GM19023 (cell line): ENCODE measurements around the gene CACNB4.

ENCODE experiments used
- ATAC-seq: cut with Tn5 transposase; IDR thresholded peaks from one replicate; pipeline ENCODE4 v1.9.1; 2021; ENCODE audit warnings: mild to moderate bottlenecking, moderate library complexity; ENCODE audit not compliant: unreplicated experiment

CACNB4 gene

GRCh38 chr2:151872463-151872862 is 226.4 kb downstream of the CACNB4 start:
- ATAC-seq: no peak

- ATAC-seq: no peak
Measured at GRCh38 chr2:151869291-151869690, 229.6 kb downstream of the CACNB4 start.

GRCh38 chr2:151862700-151863099 is 236.1 kb downstream of the CACNB4 start:
- peak; percentile 99 for ATAC-seq

DNA sequence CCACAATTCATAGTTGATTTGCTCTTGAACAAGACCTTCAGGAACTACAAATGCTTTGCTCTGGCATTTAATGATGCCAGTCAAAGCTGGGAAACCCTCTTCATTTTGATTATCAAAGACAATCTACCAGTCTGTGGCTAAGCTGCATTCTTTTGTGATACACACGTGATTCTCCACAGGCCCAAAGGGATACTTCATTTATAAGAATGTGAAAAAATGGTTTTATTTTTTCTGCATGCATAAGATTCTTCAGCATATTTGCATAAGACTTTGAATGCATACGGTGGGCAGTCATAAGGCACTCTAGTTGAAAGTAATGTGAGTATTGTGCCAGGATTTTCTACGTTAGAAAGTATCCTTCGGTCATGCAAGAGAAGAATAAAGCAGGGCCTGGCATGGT is 237.7 kb downstream of the CACNB4 start:
- no peak for ATAC-seq

DNA sequence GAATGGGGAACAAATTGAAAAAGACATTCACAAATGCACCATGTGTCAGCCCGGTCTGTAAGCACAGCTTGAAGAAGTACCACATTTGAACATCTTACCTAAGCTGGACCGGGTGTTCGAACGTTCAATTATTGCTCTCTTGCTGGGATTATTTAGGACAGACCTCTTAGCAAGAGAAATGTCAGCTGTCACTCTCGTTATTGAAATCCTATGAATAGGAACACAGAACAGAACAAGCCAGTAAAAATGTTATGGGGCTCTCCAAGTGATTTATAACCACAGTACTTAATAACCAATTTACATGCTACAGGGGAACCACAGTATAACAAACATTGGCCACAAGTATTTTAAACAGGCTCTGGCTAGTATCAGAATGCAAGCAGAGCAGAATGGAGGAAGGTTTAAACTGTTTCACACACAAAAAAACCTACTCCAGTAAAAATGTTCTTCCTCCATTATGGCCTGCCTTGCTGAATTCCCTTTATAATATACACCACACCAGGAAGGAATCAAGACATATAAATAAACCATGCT is 238.2 kb downstream of the CACNB4 start:
- no peak for ATAC-seq

DNA sequence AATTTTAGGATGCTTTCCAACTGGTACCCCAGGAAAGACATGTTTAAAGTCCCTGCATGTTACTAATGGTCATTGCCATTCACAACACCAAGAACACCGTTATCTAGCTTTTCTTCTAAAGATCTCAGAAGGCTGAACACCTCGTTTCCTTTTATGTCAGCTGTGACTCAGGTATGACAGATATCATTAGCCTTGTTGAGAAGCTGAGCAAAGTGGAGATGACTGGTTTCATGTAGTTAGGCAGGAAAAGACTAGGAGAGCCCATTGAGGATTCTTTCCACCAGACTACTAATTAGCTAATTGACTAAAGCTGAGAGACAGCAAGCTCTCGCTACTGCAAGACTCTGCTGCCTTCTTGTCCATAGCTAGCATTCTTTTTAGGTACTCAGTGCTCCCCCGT is 238.6 kb downstream of the CACNB4 start:
- ATAC-seq: no peak

DNA sequence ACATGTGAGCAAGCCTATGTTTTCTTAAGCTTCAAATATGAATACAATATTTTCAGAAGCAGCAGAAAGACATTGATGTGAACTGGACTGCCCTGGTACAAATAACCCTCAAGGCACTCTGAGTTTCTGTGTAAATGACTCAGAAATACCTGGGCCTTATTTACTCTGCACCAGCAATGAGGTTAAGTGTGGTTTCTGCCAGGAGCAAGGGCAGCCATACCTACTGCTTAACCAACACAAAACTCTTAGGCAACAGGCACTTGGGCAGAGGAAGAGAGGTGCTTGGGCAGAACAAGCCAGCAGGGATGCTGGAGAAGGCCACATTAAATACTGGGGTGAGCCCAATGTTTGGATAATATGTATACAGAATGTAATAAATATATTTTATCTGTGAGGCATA is 241.2 kb downstream of the CACNB4 start:
- no peak for ATAC-seq

DNA sequence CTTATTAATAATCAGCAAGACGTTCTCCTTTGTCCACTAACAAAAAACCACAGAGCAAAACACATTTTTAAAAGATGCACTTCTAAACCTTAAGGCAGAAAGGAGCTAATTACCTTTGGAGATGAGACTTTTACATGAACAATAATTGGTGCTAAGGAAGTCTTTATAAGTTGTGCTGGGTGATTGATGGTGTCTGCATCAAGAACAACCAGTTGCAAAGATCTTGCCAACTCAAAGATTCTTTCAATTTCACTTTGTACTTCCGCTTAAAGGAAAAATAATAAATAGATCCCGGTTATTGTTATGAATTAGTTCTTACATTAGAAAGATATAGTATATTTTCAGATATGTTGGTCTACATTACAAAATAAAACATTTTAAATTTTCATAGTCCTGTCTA is 243.7 kb downstream of the CACNB4 start:
- ATAC-seq: no peak

- no peak for ATAC-seq
Measured at GRCh38 chr2:151853070-151853758, 245.6 kb downstream of the CACNB4 start.

DNA sequence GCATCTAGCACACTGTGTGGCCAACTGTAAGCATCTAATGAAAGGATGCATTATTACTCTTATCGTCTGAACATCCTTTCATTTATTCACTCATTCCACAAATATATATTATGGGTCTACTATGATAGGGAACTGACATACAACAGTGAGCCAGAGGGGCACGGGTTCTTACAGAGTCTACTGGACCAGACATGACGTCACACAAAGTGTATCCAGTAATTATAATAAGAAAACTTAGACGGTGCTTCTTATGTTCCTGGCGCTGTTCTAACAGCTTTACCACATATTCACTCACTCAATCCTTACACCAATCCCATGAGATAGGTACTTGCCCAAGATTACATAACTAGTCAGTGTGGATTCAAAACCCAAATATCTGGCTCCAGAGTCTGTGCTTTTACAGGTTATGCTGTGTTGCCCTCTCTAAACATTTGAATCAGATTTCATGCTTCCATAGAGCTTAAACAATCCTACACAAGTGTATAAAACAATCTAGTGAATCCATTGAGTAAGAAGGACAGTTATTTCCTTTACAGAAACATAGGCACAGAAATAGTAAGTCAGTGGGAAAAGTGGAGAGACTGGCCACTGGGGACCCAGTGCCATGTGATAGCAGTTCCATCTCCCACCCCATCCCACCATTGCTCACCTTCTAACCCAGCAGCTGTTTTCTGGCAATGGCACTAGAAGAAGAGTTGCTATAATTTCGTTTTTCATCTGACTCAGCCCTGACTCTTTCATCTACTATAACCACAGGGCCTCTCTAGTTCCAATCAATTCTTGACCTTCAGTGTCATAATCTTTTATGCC is 246.4 kb downstream of the CACNB4 start:
- no peak for ATAC-seq

GRCh38 chr2:151851761-151852160 is 247.1 kb downstream of the CACNB4 start:
- no peak for ATAC-seq

DNA sequence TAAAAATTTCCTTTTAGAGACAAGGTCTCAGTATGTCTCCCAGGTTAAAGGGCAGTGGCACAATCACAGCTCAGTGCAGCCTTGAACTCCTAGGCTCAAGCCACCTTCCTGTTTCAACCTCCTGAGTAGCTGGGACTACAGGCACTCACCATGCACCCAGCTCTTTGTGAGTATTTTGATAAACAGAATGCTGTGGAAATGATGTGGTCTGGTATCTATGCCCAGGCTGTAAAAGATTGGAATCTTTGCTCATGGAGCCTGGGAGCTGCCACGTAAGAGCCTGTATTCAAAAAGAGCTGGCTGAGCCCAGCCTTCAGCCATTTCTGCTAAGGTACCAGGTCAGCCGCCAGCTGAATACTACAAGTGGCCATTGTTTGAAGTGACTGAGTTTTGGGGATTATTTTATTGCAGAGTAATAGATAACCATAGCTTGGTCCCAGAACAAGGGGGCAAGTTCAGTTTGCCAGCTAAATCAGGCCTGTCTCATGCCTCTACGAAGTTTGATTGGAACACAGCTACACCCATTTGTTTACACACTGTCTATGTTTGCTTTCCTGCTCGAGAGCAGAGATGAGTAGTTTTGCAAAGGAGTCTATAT is 249.3 kb downstream of the CACNB4 start:
- ATAC-seq: no peak

DNA sequence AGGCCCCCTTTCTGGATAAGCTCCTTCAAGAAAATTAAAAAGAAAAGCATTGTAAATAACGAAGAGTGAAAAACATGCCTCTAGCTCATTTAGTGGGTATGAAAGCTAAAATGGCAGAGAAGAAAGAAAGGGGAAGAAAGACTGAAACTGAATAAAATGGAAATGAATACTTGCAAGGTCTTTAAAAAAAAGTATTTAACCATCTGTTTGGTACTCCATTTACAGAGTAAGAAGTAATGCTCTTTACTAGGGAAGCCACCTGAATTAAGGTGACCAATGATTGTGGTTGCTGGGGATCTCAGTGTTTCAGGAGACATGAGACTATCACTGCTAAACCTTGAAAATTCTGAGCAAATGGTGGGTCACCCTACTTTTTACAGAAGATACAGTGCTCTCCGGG is 253.0 kb downstream of the CACNB4 start:
- ATAC-seq: peak; percentile 48

GRCh38 chr2:151845481-151845880 is 253.4 kb downstream of the CACNB4 start:
- ATAC-seq: no peak

GRCh38 chr2:151844211-151844896 is 254.5 kb downstream of the CACNB4 start:
- ATAC-seq: no peak

DNA sequence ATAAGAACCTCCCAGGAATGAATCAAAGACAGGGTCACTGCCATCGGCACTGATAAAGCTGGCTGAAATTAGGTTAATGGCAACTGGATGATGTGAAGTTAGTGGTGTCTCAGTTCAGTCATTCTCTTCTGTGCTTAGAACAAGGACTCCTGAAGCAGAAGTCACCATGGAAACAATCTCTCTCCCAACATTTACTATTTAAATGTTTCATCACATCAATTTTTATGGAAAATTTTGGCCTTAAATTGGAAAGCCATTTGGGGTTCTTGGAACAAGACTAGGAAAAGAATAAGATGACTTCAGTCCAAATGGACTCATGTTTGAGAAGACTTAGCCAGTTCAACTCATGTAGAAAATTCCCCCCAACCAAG is 255.2 kb downstream of the CACNB4 start:
- ATAC-seq: no peak

GRCh38 chr2:151842830-151843690 is 255.8 kb downstream of the CACNB4 start:
- ATAC-seq: peak; percentile 38

- no peak for ATAC-seq
Measured at GRCh38 chr2:151841047-151841424, 257.8 kb downstream of the CACNB4 start.

GRCh38 chr2:151840216-151841046 is 258.4 kb downstream of the CACNB4 start:
- peak; percentile 95 for ATAC-seq
